ENCODE measurements around the gene SMOC1. TPM values are rescaled to one million over a fixed set of nuclear protein-coding genes. Genes with fewer than 3 reads are reported as not detected.

SMOC1 gene
- total RNA-seq, 1 experiment from 2014 or later, result 0.68 TPM

DNA sequence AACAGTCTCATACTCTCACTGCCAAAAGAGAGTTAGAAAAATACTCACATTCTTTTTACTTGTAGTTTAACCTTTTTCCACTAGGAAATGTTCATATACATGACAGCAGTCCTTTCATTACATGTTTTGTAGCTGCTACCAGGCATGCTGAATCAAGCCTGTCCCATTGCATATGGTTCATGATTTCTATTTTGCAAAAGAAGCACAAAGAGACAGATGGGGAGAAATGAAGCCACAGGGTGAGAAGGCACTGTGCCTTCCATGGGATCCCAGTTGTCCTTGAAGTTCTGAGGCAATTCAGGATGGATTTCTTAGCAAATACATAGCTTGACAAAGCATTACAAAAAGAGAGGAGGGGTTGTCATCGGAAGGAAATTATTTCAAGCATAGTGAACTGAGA is 89.5 kb downstream of the SMOC1 start:
- Mint-ChIP-seq H3K27me3 (ENCODE audit: low read depth) (peaks cover 1% of the 10 kb centered on the region), H3K9me3 (no peaks in the 10 kb centered on the region), H3K27ac (no peak overlapping the region), H3K36me3 (ENCODE audit: insufficient read depth in 1 of 3, low read depth in 3 of 3) (peaks cover 0 to 2% (median 0%) of the 10 kb centered on the region in 3 experiments; a peak in 1 of 7 replicates), H3K4me1 (peaks cover 10 to 13% of the 10 kb centered on the region in 2 experiments; a peak in 3 of 4 replicates), H3K4me3 (no peak overlapping the region)
- Histone ChIP-seq H3K23ac (ENCODE audit: insufficient read length, low read depth, low read length) (no peak overlapping the region), H3K56ac (ENCODE audit: insufficient read length, low read depth, low read length) (no peak overlapping the region), H3K79me1 (ENCODE audit: insufficient read depth, low read depth, low read length, poor library complexity, severe bottlenecking) (no peaks in the 10 kb centered on the region), H3K14ac (ENCODE audit: insufficient read depth, low read length) (no peak overlapping the region), H2BK15ac (ENCODE audit: low read depth, low read length) (no peak overlapping the region), H3T11ph (ENCODE audit: low read length) (no peak overlapping the region), H3K9me3 (ENCODE audit: control insufficient read depth, low read depth, low read length) (no peaks in the 10 kb centered on the region), H3K4ac (ENCODE audit: low read depth, low read length) (no peak overlapping the region), H4K91ac (ENCODE audit: insufficient read length, low read depth, low read length) (no peak overlapping the region), H2BK5ac (ENCODE audit: insufficient read length, low read length) (no peak overlapping the region), H3K9ac (ENCODE audit: extremely low read depth, insufficient read length, low read length) (no peak overlapping the region), H3K79me2 (ENCODE audit: insufficient read depth, low read length) (no peaks in the 10 kb centered on the region), H2BK120ac (ENCODE audit: low read depth, low read length, poor library complexity, severe bottlenecking) (no peak overlapping the region), H2AK5ac (ENCODE audit: insufficient read length, low read length) (no peak overlapping the region), H2BK12ac (ENCODE audit: insufficient read length, low read depth, low read length) (no peak overlapping the region), H3K27ac (ENCODE audit: insufficient read length, low read depth, low read length) (no peak overlapping the region), H3K23me2 (ENCODE audit: insufficient read length, low read depth, low read length, poor library complexity, severe bottlenecking) (no peaks in the 10 kb centered on the region), H3K27me3 (ENCODE audit: insufficient read depth, low read length) (no peaks in the 10 kb centered on the region), H2AFZ (ENCODE audit: low read length) (no peak overlapping the region), H3K4me2 (ENCODE audit: insufficient read depth, insufficient read length, low read length) (no peak overlapping the region), H4K20me1 (ENCODE audit: control insufficient read depth, insufficient read depth, insufficient read length) (no peaks in the 10 kb centered on the region), H2BK20ac (ENCODE audit: low read depth, low read length, poor library complexity, severe bottlenecking) (no peak overlapping the region), H3K18ac (ENCODE audit: insufficient read length, low read depth, low read length) (no peak overlapping the region), H4K5ac (ENCODE audit: insufficient read length, low read depth, low read length) (no peak overlapping the region), H4K8ac (replicated peaks; ENCODE audit: insufficient read length, low read depth, low read length) (no peak overlapping the region), H3K4me1 (ENCODE audit: insufficient read depth, low read length) (no peaks in the 10 kb centered on the region)
- DNase-seq, result no peak
- TF ChIP-seq, protein P1, sequence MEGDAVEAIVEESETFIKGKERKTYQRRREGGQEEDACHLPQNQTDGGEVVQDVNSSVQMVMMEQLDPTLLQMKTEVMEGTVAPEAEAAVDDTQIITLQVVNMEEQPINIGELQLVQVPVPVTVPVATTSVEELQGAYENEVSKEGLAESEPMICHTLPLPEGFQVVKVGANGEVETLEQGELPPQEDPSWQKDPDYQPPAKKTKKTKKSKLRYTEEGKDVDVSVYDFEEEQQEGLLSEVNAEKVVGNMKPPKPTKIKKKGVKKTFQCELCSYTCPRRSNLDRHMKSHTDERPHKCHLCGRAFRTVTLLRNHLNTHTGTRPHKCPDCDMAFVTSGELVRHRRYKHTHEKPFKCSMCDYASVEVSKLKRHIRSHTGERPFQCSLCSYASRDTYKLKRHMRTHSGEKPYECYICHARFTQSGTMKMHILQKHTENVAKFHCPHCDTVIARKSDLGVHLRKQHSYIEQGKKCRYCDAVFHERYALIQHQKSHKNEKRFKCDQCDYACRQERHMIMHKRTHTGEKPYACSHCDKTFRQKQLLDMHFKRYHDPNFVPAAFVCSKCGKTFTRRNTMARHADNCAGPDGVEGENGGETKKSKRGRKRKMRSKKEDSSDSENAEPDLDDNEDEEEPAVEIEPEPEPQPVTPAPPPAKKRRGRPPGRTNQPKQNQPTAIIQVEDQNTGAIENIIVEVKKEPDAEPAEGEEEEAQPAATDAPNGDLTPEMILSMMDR (conservative IDR thresholded peaks at IDR 0.05), result 0 out of 3 replicates have a peak, but pooled peaks have one; percentile 15
- WGBS (ENCODE audit: extremely low coverage, insufficient read length, low lambda C conversion rate), result no CpG with 5 or more reads among the region's 1 CpG

All from H9 (cell line).